NCI-H128 (cell line): ENCODE results near the gene EBPL.
"Not testable (repeated sequence)": the region's sequence is repeated elsewhere in the genome, so short reads cannot be mapped to it uniquely, and the experiment has no call there.

Experiments used
- DNase-seq: peaks from one replicate; lab custom pipeline; 2025; ENCODE audit not compliant: unreplicated experiment; lab: John Stamatoyannopoulos, UW

Gene EBPL

GRCh38 chr13:49690995-49691784 lies at the start of gene EBPL:
Gene EBPL, minus strand, starts transcription at chr13:49691486. Its CDS starts 62 bp downstream, at chr13:49691424.
- peak; percentile 71 for DNase-seq

GRCh38 chr13:49740870-49741269 lies 49.6 kb upstream of the EBPL start:
- no peak for DNase-seq

- no peak for DNase-seq
These were observed 48.4 kb upstream of the EBPL start for GRCh38 chr13:49739498-49740187.

DNA sequence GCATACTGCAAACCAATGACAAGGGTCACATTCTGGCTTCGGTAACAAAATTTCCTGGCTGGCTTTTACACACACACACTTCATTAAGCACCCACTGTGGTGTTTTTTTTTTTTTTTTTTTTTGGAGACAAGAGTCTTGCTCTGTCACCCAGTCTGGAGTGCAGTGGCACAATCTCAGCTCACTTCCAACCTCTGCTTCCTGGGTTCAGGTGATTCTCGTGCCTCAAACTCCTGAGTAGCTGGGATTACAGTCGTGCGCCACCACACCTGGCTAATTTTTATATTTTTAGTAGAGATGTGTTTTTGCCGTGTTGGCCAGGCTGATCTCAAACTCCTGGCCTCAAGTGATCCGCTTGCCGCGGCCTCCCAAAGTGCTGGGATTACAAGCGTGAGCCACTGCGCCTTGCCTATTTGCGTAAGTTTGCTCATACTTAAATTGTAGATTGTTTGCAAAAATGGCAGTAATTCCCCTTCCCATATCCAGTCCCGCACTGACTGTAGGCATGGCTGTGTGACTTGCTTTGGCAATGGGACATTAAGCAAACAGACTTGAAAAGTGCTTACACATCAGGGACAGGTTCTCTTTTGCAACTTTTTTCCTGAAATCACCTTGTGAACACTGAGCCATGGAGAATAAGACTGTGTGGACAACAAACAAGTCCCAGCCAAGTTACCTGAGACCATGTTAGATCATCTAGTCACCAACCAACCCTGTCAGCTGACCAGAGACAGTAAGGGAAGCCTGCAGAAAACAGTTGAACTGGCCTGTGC lies 42.1 kb upstream of the EBPL start:
- DNase-seq, result no peak

DNA sequence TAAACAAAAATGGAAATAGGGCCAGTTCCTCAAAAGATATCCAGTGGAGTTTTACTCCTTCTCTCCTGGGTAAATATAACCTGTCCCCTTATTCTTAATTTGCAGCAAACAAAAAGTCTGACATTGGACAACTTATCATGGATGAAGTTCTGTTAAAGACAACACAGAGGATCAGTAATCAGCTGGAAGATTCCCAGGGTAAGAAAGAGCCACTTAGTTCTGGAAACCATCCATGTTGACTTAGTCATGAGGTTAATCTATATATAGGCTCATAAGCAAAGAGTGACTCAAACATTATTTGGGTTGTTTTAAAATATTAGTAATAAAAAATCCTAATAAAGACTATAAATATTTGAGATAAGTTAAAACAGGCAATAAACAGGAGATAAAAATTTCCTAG lies 40.5 kb upstream of the EBPL start:
- DNase-seq, result no peak

GRCh38 chr13:49716615-49717014 lies 25.3 kb upstream of the EBPL start:
- DNase-seq, result no peak

DNA sequence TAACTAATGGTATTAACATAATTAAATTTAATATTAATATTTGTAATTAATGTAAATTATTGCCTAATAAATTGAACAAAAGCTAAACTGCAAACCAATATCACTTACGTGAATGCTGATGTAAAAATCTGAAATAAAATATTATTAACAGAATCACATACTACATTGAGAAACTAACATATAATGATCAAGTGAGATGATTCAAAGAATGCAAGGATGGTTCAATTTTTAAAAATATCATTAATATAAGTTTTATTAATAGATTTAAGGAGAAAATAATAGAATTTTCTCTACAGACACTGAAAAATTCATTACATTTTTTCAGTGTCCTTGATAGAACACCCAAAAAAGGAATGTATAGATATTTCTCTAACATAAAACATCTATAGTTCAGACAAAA lies 23.5 kb upstream of the EBPL start:
- DNase-seq, result no peak

GRCh38 chr13:49711218-49711863 lies 20.1 kb upstream of the EBPL start:
- no peak for DNase-seq

DNA sequence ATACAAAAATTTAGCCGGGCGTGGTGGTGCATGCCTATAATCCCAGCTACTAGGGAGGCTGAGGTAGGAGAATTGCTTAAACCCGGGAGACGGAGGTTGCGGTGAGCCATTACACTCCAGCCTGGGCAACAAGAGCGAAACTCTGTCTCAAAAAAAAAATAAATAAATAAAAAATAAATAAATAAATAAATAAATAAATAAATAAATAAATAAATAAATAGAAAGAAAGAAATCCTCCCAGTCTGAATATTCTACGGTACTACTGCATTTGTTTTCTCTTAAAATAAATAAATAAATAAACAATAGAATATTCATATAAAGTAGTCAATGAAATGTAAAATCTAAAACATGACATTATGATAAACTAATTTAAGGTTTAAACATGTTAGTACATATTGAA lies 13.0 kb upstream of the EBPL start:
- DNase-seq, result not testable (repeated sequence)

GRCh38 chr13:49701491-49701890 lies 10.2 kb upstream of the EBPL start:
- DNase-seq, result no peak

- DNase-seq, result no peak
These were observed 6.2 kb upstream of the EBPL start for GRCh38 chr13:49697468-49697867.

DNA sequence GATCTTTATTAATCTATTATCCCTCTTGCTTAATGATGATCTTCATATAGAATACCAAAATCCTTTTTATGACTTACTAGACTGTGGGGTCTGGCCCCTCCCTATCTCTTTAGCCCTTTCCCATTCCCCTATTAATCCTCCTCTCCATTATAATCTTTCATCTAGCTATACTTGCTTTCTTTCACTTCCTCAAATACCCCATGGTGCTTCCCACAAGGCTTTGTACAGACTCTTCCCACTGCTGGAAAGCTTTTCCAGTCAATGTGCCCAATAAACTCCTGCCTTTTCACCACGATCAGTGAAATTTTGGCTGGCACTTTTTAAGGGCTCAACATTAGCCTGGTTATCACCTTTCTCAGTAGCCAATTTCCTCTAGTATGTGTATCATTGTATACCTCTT lies 3.2 kb upstream of the EBPL start:
- DNase-seq, result no peak

DNA sequence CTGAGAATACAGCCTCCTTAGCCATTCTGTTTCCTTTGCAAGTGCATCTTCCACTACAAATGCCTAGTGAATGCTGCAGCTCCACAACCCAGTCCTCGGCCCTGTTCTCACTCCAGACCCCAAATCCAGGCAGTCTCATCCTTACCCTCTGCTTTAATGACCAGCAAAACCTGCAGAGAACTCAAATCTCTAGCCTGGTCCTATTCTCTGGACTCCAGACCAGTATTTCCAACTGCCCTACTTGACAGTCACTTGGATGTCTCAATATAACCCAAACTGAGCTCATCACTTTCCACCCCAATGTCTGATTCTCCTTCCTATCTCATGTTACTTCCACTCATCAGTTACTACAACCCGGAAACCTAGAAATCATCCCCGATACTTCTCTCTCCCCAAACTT lies 2.6 kb upstream of the EBPL start:
- no peak for DNase-seq

DNA sequence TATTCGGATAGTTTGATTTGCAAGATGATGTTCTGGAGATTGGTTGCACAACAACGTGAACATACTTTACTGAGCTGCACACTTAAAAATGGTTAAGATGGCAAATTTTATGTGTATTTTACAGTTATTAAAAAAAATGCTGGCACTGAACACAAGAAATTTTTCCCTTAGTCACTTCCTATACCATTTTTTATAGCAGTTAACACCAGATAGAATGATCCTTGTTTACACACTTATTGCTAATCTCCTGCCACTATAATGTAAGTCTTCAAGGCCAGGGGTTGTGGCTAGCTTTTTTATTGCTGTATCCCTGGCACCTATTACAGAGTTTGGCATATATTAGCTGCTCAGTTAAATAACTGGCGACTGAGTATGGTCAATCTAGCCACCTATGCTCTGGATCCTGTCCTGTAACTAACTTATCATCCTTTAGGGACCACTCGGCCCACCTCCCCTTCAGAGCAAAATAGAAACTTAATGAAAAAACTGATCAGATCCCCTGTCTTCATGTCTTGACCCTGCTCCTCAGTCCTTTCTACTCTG lies 2.0 kb upstream of the EBPL start:
- no peak for DNase-seq

DNA sequence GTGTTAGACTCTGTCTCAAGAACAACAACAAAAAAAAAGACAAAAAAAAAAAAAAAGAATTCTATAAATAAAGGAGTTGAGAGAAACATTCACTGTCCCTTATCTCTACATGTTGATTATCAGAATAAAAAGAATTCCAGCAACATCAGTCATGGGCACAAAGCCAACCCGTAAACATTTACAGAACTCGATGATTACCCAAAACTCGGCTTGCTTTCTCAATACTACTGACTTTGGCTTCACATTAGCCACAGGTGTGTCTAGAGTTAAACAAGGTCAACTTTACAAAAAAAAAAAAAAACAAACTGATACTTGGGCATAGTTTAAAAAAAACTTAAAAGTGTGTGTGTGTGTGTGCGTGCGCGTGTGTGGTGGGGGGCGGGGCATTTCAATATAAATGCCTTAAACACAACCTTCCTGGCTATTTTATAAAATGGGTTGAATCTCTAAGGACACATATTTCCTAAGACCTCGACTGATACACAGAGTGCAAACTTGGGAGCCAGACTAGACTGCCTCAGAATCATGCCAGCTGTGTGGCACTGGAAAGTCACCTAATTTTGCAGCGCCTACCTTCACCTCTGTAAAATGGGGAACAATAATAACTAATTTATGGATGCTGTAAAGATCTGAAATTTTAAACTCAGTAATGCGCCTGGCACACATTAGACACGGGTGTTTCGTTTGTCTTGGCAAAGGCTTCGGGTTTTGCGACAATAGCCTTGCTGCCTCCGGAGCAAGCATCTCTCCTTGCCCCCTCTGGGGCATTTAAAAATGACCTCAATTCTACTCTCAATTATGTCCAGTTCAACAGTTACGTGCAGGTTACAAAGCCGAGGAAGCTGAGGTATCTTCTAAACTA lies 922 bp downstream of the EBPL start:
- no peak for DNase-seq

DNA sequence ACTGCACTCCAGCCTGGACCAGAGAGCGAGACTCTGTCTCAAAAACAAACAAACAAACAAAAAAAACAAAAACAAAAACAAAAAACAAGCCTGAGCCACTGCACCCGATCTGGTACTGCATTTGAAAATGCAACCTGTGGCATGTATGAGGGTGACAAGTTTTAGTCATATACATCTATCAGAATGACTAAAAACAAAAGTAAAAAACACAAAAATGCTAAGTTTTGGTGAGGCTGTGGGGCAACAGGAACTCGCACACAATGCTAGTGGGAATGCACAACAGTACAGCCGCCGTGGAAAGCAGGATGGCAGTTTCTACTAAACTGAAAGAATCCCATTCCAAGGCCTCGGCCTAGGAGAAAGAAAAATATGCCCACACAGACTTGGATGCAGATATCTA lies 7.8 kb downstream of the EBPL start:
- DNase-seq, result no peak

- no peak for DNase-seq
These were observed 9.3 kb downstream of the EBPL start for GRCh38 chr13:49681842-49682435.

- no peak for DNase-seq
These were observed 12.0 kb downstream of the EBPL start for GRCh38 chr13:49679246-49679645.

GRCh38 chr13:49678191-49678914 lies 12.9 kb downstream of the EBPL start:
- no peak for DNase-seq
